GM12801 (cell line): ENCODE results near the gene CABCOCO1.

Source experiments
- CTCF ChIP-seq: IDR thresholded peaks from one replicate; pipeline ENCODE4 v1.5.1; 2011; ENCODE audit warnings: control low read depth; ENCODE audit not compliant: insufficient read length; ENCODE audit errors: extremely low read depth

The CABCOCO1 gene

GRCh38 chr10:61662794-61663259, at the start of gene CABCOCO1:
TSS of gene CABCOCO1 (plus strand) at chr10:61662929. CDS start at chr10:61662973, 44 bp downstream.
- TF ChIP-seq CTCF = no peak

- no peak for TF ChIP-seq CTCF
Measured at GRCh38 chr10:61613665-61614064, 49.1 kb upstream of the CABCOCO1 start.

GRCh38 chr10:61616611-61617010, 46.1 kb upstream of the CABCOCO1 start:
- TF ChIP-seq CTCF = no peak

- TF ChIP-seq CTCF = no peak
Measured at GRCh38 chr10:61617180-61617579, 45.5 kb upstream of the CABCOCO1 start.

- TF ChIP-seq CTCF = no peak
Measured at GRCh38 chr10:61617586-61617985, 45.1 kb upstream of the CABCOCO1 start.

GRCh38 chr10:61618388-61618961, 44.3 kb upstream of the CABCOCO1 start:
- no peak for TF ChIP-seq CTCF

- TF ChIP-seq CTCF = no peak
Measured at GRCh38 chr10:61620506-61620905, 42.2 kb upstream of the CABCOCO1 start.
